NCI-H526 (cell line): Measurements from ENCODE around the gene ASNS.

ENCODE experiments used
- DNase-seq, 2 experiments: peaks; one replicate each; lab custom pipeline; 2025; lab: John Stamatoyannopoulos, UW

ASNS gene

GRCh38 chr7:97842772-97843345, 29.3 kb downstream of the ASNS start:
- DNase-seq: no peak

DNA sequence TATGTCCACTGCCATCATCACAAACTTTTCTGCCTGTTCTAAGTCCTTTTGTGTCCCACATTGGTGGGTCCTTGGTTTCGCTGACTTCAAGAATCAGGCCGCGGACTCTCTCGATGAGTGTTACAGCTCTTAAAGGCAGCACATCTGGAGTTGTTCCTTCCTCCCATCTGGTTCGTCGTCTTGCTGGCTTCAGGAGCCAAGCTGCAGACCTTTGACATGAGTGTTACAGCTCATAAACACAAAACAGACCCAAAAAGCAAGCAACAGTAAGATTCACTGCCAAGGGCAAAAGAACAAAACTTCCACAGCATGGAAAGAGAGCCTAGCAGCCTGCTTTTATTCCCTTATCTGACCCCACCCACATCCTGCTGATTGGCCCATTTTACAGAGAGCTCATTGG, 30.2 kb downstream of the ASNS start:
- no peak for DNase-seq

- peak; percentile 34 to 78 for DNase-seq
Observed at GRCh38 chr7:97835296-97836138, 36.7 kb downstream of the ASNS start.

- peak in 1 of 2 experiments; percentile 22 for DNase-seq
Observed at GRCh38 chr7:97819161-97819560, 53.0 kb downstream of the ASNS start.

GRCh38 chr7:97818066-97818663, 54.0 kb downstream of the ASNS start:
- no peak for DNase-seq
